ENCODE data around the gene STX10. TPM values are rescaled to one million over a fixed set of nuclear protein-coding genes. Genes with fewer than 3 reads are reported as not detected.

The STX10 gene
- total RNA-seq, 1 experiment from 2014 or later, result 37.9 TPM

DNA sequence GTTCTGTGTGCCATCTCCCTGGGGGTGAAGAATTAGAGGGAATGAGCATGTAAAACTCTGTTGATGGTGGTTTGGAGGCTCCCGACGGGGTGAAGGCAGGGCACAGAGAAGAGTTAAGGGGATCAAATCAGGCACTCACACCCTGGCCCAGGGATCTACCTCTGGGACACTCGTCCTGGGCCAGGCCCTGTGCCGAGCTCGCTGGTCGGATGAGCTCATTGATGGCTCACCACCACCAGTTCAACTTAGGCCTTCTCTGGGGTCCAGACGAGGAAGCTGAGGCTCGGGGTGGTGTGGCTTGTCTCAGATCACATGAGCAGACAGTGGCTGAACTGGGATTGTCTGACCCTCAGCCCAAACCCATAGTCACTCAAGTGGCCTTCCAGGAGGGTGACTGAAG lies 30.5 kb downstream of the STX10 start:
- TF ChIP-seq, protein P1, sequence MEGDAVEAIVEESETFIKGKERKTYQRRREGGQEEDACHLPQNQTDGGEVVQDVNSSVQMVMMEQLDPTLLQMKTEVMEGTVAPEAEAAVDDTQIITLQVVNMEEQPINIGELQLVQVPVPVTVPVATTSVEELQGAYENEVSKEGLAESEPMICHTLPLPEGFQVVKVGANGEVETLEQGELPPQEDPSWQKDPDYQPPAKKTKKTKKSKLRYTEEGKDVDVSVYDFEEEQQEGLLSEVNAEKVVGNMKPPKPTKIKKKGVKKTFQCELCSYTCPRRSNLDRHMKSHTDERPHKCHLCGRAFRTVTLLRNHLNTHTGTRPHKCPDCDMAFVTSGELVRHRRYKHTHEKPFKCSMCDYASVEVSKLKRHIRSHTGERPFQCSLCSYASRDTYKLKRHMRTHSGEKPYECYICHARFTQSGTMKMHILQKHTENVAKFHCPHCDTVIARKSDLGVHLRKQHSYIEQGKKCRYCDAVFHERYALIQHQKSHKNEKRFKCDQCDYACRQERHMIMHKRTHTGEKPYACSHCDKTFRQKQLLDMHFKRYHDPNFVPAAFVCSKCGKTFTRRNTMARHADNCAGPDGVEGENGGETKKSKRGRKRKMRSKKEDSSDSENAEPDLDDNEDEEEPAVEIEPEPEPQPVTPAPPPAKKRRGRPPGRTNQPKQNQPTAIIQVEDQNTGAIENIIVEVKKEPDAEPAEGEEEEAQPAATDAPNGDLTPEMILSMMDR (IDR thresholded peaks at IDR 0.05; ENCODE audit: unreplicated experiment), result no peak
- H3K4me3 Mint-ChIP-seq (ENCODE audit: unreplicated experiment), result peak overlapping the region; percentile 74
- POLR2A ChIA-PET, result interaction anchor here (0.6 to 5.8 kb wide), 5 partner anchors 13 to 35 kb away, joined by 3 to 61 read pairs (median 6); partner anchors contain the start of genes IER2 and STX10
- H3K27me3 Mint-ChIP-seq (ENCODE audit: insufficient read depth, unreplicated experiment), result no peaks in the 10 kb centered on the region
- CTCF ChIA-PET, result interaction anchor here (1.2 to 1.7 kb wide), 2 partner anchors 136 to 154 kb away, joined by 3 to 5 read pairs; no protein-coding TSS in a partner anchor
- peaks cover 30% of the 10 kb centered on the region for H3K4me1 Mint-ChIP-seq (ENCODE audit: insufficient read depth, unreplicated experiment)
- H3K9me3 Mint-ChIP-seq (ENCODE audit: unreplicated experiment), result no peaks in the 10 kb centered on the region
- peaks cover 19% of the 10 kb centered on the region for H3K36me3 Mint-ChIP-seq (ENCODE audit: insufficient read depth, unreplicated experiment)
- TSS peak; percentile 16 for BruUV-seq (replicated peaks)
- no peak for DNase-seq (ENCODE audit: unreplicated experiment)
- peak overlapping the region; percentile 86 for H3K27ac Mint-ChIP-seq (ENCODE audit: low read depth, unreplicated experiment)
- intact Hi-C loops (cut with micrococcal nuclease), result loop anchor here (2.0 to 5.0 kb wide), 3 partner anchors 31 to 628 kb away; partner anchors contain the start of genes IER2 and STX10

DNA sequence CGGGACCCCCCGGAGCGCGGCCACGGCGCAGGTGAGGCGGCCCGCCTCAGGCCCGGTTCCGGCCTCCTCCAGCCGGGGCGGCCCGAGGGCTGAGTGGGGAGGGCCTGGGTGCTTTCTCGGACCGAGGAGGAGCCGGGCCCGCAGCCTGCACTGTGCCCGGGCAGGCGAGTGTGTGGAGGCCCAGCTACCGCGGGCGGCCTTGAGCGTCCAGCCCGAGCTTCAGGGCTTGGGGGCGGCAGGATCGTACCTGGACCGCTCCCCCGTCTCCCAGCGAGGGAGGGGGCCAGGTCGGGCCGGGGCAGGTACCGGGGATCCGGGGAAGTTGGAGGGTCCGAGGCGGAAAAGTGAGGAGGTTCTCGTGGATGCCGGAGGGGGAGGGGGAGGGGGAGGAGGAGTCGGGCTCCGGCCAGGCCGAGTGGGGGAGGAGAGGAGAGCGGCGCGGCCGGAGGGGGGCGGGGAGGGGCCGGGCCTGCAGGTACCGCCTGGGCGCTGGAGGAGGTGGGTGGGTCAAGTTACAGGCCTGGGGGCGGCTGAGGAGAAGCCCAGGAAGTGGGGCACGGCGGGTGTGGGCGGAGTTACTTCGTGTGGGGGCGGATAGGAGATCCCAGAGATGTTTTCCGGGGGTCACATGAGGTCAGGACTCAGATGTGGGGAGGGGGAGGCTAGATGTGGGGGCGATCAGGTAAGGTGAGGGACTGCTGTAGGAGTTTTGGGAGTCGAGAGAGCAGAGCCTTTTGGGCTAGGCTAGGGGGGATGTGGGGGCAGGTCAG lies 31.6 kb downstream of the STX10 start:
- ChIA-PET CTCF (interaction anchor here (0.8 to 1.2 kb wide), 3 partner anchors 10 to 135 kb away, joined by 3 read pairs; no protein-coding TSS in a partner anchor), POLR2A (interaction anchor here (0.5 to 5.8 kb wide), 13 partner anchors 25 to 330 kb away, joined by 3 to 61 read pairs (median 6); partner anchors contain the start of genes IER2 and STX10)
- TF ChIP-seq, protein P1 (IDR thresholded peaks at IDR 0.05; ENCODE audit: unreplicated experiment), result no peak
- H3K9me3 Mint-ChIP-seq (ENCODE audit: unreplicated experiment), result no peaks in the 10 kb centered on the region
- H3K27me3 Mint-ChIP-seq (ENCODE audit: insufficient read depth, unreplicated experiment), result no peaks in the 10 kb centered on the region
- intact Hi-C loops (cut with micrococcal nuclease), result loop anchor here (2.0 to 5.0 kb wide), 3 partner anchors 32 to 629 kb away; partner anchors contain the start of genes IER2 and STX10
- peaks cover 17% of the 10 kb centered on the region for H3K36me3 Mint-ChIP-seq (ENCODE audit: insufficient read depth, unreplicated experiment)
- peak; percentile 55 for DNase-seq (ENCODE audit: unreplicated experiment)
- peaks cover 30% of the 10 kb centered on the region for H3K4me1 Mint-ChIP-seq (ENCODE audit: insufficient read depth, unreplicated experiment)
- no TSS peak for BruUV-seq (replicated peaks)
- peak overlapping the region; percentile 86 for H3K27ac Mint-ChIP-seq (ENCODE audit: low read depth, unreplicated experiment)
- peak overlapping the region; percentile 74 for H3K4me3 Mint-ChIP-seq (ENCODE audit: unreplicated experiment)

DNA sequence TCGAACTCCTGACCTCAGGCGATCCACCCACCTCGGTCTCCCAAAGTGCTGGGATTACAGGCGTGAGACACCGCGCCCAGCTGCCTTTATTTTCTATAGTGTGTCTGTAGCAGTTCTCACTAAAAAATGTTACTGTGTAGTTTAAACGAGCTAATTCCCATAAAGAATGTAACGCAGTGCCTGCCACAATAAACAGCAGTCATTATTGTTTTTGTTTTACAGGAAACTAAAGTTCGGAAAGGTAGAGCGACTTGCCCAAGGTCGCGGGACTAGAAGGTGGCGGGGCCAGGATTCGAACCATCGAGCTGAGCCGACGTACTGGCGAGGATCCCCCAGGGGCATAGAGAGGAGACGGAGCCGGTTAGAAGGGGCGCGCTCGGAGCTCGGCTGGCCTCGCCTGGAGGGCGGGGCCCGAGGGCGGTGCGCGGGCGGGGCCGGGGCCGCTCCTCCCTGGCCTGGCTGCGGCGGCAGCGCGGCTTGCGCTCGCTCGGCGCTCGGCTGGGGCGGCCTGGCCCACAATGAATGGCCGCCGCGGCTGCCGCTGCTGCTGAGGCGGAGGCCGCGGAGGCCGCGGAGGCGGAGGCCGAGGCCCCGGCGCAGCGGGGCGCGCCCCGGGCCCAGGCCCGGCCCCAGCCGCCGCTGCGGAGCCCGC lies 32.3 kb downstream of the STX10 start, which contains the start of gene NACC1:
Gene NACC1, plus strand, starts transcription at position 493 of the 652 bp plus-strand sequence. CDS start 16,944 bp downstream, outside the sequence.
- DNase-seq (ENCODE audit: unreplicated experiment), result peak; percentile 90
- peak within 1 kb of the TSS; percentile 98 for H3K27ac Mint-ChIP-seq (ENCODE audit: low read depth, unreplicated experiment)
- H3K4me1 Mint-ChIP-seq (ENCODE audit: insufficient read depth, unreplicated experiment), result peaks cover 30% of the 10 kb centered on the region
- POLR2A ChIA-PET, result interaction anchor here (0.5 to 5.8 kb wide), 16 partner anchors 19 to 613 kb away, joined by 3 to 61 read pairs (median 4); partner anchors contain the start of genes IER2 and STX10
- H3K36me3 Mint-ChIP-seq (ENCODE audit: insufficient read depth, unreplicated experiment), result peaks cover 17% of the 10 kb centered on the region
- CTCF ChIA-PET, result interaction anchor here (0.5 to 0.9 kb wide), 3 partner anchors 11 to 147 kb away, joined by 3 read pairs; no protein-coding TSS in a partner anchor
- intact Hi-C loops (cut with micrococcal nuclease), result loop anchor here (2.0 to 5.0 kb wide), 3 partner anchors 33 to 629 kb away; partner anchors contain the start of genes IER2 and STX10
- TF ChIP-seq, protein P1 (IDR thresholded peaks at IDR 0.05; ENCODE audit: unreplicated experiment), result no peak
- H3K9me3 Mint-ChIP-seq (ENCODE audit: unreplicated experiment), result no peaks in the 10 kb centered on the region
- peak within 1 kb of the TSS; percentile 98 for H3K4me3 Mint-ChIP-seq (ENCODE audit: unreplicated experiment)
- no TSS peak for BruUV-seq (replicated peaks)
- H3K27me3 Mint-ChIP-seq (ENCODE audit: insufficient read depth, unreplicated experiment), result no peaks in the 10 kb centered on the region

All from MCF 10A (cell line).